ENCODE results near the gene TEC.
"Not testable (repeated sequence)": the region's sequence is repeated elsewhere in the genome, so short reads cannot be mapped to it uniquely, and the experiment has no call there.

TEC gene

DNA sequence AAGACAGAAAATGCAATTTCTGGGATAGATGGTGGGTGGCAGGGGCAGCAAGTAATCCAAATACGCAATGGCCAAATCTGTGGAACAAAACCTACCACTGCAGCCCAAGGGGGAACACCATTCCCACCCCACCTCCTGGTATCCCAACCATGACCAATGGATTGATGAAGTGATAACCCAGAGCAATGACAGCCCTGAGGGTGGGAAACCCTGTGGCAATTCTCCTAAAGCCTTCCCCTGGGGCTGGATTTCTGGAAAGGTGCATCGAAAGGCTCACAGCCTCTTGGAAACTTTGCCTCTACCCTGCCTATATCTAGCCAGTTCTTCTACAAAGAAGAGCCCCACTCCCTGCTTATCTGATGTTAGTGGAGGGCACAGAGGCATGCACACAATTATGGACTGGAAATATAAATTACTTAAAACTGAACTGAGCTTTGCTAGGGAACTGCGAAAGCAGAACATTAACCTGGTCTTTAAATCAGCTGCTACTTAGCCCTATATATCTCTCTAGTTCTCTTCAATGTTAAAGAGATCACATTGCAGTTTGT lies 75.6 kb downstream of the TEC start:
- no peak for DNase-seq

DNA sequence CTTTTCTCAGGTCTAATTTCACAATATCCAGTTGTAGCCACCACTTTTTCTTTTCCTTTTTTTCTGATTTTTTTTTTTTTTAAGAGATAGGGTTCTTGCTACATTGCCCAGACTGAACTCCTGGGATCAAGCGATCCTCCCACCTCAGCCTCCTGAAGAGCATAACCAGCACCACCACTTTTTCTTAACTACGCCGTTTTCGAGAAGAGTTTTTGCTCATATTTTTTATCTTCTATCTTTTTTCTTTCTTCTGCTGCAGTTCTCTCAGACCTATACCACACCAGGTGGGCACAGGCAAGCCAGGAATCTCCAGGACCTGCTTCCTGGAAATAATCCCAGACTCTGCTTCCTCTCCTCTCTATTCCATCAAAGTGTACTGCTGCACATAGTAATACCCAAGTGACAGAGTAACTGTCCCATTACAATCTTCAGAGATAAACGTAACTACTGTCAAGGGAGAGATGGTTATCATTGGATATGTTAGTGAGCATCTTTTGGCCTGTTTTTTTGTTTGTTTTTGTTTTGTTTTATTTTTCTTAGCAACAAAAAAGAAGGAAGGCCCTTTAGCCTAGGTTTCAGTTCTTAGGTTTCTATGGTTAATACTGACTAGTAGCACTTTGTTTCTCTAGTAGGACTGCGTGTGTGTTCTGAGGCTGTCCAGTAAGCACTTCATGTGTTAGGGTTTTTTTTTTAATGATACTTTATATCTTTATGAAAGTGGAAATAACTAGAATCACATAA lies 76.4 kb downstream of the TEC start:
- no peak for DNase-seq

DNA sequence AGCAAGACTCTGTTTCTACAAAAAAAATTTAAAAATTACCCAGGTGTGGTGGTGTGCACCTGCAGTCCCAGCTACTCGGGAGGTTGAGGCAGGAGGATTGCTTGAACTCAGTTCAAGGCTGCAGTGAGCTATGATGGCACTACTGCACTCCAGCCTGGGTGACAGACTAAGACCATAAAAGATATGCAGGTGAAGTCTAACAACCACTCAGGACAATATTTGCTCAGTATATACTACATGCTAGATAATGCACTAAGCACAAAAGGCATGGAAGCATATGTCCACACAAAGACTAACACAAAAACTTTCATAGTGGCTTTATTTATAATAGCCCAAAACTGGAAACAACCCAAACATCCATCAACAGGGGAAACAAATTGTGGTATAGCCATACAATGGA lies 77.9 kb downstream of the TEC start:
- no peak for DNase-seq

DNA sequence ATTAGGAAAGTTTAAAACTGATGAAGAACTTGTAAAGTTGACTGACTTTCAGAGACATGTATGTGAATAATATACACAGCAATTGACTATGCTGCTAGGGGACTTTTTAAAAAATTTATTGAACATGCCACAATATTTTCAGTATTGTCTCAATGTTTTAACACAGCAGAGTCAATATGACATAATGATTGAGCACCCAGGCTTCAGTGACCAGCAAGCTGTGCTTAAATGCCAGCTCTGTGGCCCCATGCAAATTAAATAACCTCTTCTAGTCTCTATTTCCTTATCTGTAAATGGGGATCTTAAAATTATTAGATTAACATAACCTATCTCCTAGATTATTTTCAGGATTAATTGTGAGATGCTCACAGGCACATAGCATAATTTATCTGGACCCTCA lies 78.8 kb downstream of the TEC start:
- DNase-seq = no peak

DNA sequence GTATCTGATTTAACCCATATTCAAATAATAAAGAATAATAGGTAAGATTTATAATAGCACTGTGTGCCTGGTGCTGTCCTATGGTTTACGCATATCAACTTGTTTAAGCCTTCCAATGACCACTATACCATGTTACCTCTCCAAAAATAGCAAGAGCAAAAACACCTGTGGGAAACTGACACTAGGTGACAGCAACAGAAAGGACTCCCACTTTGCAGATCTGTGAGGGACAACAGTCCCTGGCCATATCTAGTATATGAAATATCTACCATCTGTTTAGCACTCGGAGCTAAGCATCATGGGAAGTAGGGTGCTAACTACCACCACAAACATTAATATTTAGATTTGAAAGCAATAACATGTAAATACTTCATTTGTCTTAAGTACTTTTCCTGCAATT lies 79.9 kb downstream of the TEC start:
- DNase-seq = no peak

- DNase-seq = no peak
Observed at GRCh38 chr4:48188390-48188789, 81.2 kb downstream of the TEC start.

- no peak for DNase-seq
Observed at GRCh38 chr4:48187813-48188212, 81.8 kb downstream of the TEC start.

- not testable (repeated sequence) for DNase-seq
Observed at GRCh38 chr4:48187066-48187465, 82.6 kb downstream of the TEC start.

DNA sequence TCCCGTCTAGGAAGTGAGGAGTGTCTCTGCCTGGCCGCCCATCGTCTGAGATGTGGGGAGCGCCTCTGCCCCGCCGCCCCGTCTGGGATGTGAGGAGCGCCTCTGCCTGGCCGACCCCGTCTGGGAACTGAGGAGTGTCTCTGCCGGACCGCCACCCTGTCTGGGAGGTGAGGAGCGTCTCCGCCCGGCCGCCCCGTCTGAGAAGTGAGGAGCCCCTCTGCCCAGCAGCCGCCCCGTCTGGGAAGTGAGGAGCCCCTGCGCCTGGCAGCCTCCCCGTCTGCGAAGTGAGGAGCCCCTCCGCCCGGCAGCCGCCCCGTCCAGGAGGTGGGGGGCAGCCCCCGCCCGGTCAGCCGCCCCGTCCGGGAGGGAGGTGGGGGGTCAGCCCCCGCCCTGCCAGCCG lies 83.2 kb downstream of the TEC start:
- not testable (repeated sequence) for DNase-seq

GRCh38 chr4:48184882-48185281 lies 84.8 kb downstream of the TEC start:
- DNase-seq = no peak

DNA sequence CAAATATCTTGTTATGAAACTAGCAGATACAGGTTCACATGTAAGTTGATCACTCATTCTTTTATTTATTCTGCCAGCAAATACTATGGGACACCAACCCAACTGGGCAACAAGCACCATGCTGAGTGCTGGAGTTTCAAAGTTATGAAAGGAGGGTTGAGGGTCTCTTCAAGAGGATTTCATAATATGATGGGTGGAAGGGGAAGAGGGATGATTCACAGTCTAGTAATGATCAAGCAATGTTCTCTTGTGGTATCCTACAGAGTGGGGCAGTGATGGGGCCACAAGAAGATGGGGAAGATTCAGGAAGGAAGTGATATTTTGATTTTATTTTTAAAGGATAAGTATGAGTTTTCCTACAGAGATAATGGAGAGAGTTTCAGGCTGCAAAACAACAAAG lies 89.4 kb downstream of the TEC start:
- no peak for DNase-seq

DNA sequence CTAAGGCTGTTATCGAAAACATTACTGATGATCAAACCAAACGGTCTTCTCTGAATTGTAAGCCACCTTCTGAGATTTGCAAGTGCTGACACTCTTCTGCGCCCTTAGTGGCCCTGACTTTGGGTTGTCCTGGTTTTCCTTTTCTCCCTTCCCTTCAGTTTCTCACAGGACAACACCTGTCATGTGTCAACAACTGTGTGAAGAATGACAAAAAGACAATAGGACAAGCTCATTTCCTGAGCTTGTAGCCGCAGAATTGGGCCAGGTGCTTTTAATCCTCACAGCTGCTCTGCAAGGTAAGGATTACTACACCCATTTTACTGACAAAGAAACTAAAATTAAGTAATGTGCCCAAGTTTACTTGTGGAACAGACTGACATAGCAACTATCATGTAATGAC lies 90.7 kb downstream of the TEC start:
- DNase-seq = no peak

GRCh38 chr4:48175806-48176205 lies 93.8 kb downstream of the TEC start:
- no peak for DNase-seq

GRCh38 chr4:48175328-48175727 lies 94.3 kb downstream of the TEC start:
- DNase-seq = no peak

GRCh38 chr4:48173056-48173991 lies 96.3 kb downstream of the TEC start:
- no peak for DNase-seq

DNA sequence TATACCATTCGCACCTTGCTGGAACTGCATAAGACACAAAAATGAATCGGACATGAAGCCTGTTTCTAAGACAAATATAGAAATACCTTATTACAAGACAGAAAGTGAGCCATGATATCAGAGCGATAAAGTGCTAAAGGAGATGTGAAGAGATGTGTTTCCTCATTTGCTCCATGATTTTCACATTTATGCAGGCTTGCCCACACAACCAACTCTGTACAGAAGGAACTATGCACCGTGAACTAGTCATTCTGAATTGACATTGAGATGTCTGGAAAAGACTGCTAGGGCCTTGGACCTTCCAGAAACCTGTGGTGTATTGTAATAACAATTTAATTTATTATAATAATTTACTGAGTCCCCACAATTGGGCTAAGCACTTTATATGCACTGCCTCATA lies 97.0 kb downstream of the TEC start:
- no peak for DNase-seq

GRCh38 chr4:48169636-48170035 lies 100.0 kb downstream of the TEC start:
- no peak for DNase-seq

- DNase-seq = no peak
Observed at GRCh38 chr4:48167538-48168263, 101.9 kb downstream of the TEC start.

GRCh38 chr4:48164561-48164960 lies 105.1 kb downstream of the TEC start:
- not testable (repeated sequence) for DNase-seq

DNA sequence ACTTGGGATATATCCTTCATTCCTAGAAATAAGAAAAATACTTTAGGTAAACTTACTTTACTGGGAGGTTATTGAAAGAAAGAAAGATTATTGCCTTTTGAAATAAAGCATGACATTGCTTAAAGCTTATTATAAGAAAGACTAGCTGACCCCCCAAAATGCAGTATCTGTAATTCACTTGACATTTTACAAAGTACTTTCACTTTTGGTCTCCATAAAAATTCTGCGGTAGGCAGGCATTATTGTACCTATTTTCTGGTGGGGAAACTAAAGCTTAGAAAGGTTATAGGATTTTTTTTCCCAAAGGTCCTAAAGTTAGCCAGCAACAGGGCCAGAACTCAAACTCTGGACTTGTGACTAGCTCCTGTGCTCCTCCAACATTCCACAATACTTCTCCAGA lies 105.9 kb downstream of the TEC start:
- no peak for DNase-seq

- DNase-seq = no peak
Observed at GRCh38 chr4:48162162-48162561, 107.5 kb downstream of the TEC start.

GRCh38 chr4:48157271-48157670 lies 112.4 kb downstream of the TEC start:
- no peak for DNase-seq

GRCh38 chr4:48156423-48156822 lies 113.2 kb downstream of the TEC start:
- DNase-seq = no peak
